GM18505 (cell line): ENCODE data around the gene TRIO.

ENCODE experiments used
- ATAC-seq: cut with Tn5 transposase; IDR thresholded peaks from one replicate; pipeline ENCODE4 v1.9.1; 2021; ENCODE audit not compliant: unreplicated experiment
- POLR2A ChIP-seq: IDR thresholded peaks from 4 replicates; pipeline ENCODE4 v1.6.1; 2011; ENCODE audit warnings: borderline replicate concordance; ENCODE audit not compliant: insufficient read depth, insufficient read length; ENCODE audit errors: extremely low read depth

Gene TRIO

DNA sequence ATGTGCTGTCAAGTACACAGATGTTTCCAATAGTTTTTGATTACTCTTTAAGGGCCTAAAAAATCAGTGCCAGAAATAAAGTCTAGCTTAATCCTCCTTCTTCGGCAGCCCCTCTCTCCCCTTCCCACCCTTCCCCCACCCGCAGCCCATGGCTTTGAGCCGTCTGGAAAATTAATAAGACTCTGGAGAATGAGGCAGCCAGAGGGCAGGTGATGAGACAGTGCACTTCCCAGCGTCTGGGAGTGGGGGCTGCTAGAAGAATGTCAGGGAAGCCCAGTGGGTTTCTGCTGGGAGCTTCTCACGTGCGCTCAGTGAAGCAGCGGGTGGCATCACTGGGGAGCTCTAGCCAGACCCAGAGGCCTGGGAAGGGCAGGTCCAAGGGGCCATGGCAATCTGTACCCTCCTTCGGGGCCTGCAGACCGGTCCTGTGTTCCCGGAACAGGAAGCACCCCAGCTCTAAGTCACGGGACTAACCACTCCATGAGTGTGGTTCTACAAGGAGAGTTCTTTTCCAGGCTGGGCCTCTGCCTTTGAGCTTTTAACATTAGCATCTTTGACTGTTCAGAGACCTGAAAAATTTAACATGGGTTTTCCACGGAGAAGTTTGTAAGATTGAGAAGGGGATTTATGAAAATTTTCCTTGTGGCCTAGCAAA is 273.6 kb downstream of the TRIO start:
- no peak for ATAC-seq
- no peak for TF ChIP-seq POLR2A

- no peak for TF ChIP-seq POLR2A
- ATAC-seq: no peak
These were observed 274.2 kb downstream of the TRIO start for GRCh38 chr5:14417276-14417730.

DNA sequence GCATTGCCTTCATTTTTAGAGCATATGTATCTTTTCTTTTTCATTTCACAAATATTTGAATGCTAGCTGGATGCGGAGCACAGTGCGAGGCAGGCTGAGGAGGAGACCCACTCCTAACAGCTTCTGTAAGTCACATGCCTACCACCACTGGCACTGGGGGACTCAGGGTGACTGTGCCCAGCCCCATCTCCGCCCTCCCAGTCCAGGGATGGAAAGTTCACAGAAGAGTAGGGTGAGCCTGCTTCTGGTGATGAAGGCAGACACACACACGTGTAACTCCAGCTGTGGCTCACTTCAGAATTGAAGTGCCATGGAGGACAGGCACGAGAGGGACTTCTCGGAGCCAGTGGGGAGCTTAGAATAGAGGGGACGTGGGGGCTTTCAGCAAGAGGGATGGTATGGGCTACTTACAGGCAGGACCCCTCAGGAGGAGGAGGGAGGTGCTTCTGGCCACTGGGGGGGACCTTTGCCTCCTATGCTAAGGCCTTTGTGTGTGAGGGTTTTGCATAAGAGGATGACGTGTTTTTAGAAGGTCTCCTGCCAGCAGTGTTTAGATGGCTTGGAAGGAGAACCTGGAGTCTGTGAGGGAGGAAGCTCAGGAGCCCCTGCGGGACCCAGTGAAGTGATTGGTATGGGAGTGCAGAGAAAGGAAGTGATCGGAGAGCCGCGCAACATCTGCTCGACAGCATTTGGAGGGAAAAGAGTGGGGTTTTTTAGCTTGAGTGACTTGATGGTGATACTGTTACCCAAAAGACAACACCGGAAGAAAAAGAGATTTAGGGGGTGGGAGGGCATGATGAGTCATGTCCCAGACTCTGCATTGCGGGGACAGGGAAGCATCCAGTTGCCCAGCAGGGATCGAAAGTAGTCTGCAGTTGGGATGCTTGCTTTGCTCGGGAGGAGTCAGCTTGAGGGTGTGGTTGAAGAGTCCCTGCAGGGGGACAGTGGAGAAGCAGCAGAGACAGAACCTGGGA is 274.9 kb downstream of the TRIO start:
- no peak for TF ChIP-seq POLR2A
- no peak for ATAC-seq

- ATAC-seq: no peak
- no peak for TF ChIP-seq POLR2A
These were observed 276.5 kb downstream of the TRIO start for GRCh38 chr5:14419686-14420085.

DNA sequence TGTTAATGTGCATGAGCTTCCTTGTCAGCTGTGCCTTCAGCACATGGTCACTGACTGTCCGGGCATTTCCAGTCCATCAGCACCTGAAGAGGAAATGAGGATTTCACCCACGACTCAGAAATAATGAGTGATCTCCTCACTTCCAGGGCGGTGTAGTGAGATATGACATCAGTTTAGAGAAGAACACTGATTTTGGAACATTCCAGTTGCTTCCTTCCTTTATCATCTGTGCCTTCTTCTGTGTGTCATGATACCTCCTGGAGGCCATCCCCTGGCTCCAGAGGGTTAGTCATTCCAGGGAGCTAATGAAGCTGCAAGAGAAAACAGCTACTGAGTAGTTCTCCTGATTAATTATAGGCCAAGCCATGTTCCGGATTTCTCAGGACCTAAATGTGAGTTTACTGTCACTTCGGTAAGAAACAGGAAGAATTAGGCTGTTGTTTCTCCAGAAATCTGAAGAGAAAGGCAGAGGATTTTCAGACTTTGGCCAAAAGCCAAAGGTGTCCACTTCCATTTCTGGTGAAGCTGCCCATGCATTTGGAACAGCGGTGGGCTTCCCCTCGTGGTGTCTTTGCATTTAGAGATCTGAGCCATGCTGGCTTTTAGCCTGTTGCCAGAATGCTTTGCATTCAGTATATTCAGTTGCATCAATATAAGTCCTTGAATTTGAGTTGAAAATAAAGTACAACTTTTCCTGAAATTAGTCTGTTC is 277.1 kb downstream of the TRIO start:
- no peak for TF ChIP-seq POLR2A
- ATAC-seq: no peak

DNA sequence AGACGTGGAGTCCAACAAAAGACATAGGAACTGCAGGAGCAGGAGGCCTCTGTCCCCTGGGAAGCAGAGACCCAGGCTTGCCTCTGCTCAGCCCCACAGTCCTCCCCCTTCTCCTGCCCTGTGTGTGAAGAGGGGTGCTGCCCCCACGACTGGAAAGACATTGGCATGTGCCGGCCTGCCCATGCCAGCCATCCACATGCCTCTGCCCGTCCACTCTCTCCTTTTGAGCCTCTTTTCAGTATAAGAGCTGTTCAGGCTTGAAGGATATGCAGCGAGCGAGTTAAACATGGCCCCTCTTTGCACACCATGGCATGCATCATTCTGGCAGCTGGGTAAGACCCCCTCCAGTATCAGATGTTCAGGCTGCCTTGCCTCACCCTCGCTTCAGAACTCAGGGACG is 278.7 kb downstream of the TRIO start:
- TF ChIP-seq POLR2A: no peak
- no peak for ATAC-seq

- no peak for ATAC-seq
- no peak for TF ChIP-seq POLR2A
These were observed 281.0 kb downstream of the TRIO start for GRCh38 chr5:14424011-14424685.

GRCh38 chr5:14425559-14425958 is 282.4 kb downstream of the TRIO start:
- no peak for ATAC-seq
- no peak for TF ChIP-seq POLR2A

GRCh38 chr5:14426521-14426920 is 283.4 kb downstream of the TRIO start:
- ATAC-seq: no peak
- TF ChIP-seq POLR2A: no peak

DNA sequence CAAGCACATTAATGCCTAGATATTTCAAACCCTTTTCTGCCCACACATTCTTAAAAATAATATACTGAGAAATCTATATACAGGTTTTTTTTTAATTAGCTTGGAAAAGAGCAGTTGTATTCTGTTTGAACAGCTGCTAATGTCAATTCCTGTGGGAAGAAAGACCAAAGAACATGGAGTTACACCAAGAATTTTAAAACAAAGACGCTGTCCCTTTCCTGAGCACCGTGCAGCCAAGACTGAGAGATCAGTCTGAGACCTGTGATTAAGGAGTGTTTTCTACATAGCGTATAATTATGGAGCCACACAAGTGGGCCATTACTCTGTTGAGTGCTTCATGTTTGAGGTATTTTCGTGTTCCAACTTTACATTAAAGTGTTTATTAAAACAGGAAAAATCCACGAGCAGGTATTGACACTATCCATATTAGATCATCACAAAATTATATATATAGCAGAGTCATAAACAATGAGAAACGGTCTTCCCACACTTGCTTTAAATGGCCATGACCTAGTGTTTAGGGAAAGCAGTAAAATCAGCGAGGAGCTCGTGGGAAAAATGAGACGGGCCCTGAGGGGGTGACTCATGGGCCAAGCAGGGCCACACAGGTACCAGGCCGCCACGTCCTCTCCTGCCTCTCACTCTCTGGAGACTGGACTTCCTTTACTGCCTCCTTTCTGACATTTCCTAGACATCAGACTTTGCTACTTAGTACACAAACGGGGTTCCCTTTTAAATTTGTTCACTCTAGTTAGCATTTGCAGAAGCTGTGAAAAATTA is 285.4 kb downstream of the TRIO start:
- no peak for TF ChIP-seq POLR2A
- ATAC-seq: no peak

- ATAC-seq: no peak
- no peak for TF ChIP-seq POLR2A
These were observed 286.2 kb downstream of the TRIO start for GRCh38 chr5:14429101-14430050.
